ENCODE results near the gene GABRB1.

The GABRB1 gene

GRCh38 chr4:47313384-47313783 lies 282.0 kb downstream of the GABRB1 start:
- no peaks in the 10 kb centered on the region for H3K36me3 ChIP-seq (ENCODE audit: insufficient read depth, low read length)
- no peaks in the 10 kb centered on the region for H4K20me1 ChIP-seq (ENCODE audit: insufficient read depth, low read length)

GRCh38 chr4:47315346-47315745 lies 284.0 kb downstream of the GABRB1 start:
- Histone ChIP-seq H3K9me3 (ENCODE audit: insufficient read depth, low read length, severe bottlenecking) (no peaks in the 10 kb centered on the region), H3K27ac (ENCODE audit: low read length) (no peak overlapping the region), H3K9ac (ENCODE audit: low read depth, low read length) (no peak overlapping the region), H4K20me1 (ENCODE audit: insufficient read depth, low read length) (no peaks in the 10 kb centered on the region), H3K4me2 (ENCODE audit: insufficient read depth, low read length) (no peak overlapping the region), H3K4me1 (ENCODE audit: insufficient read depth, low read length) (no peaks in the 10 kb centered on the region), H2AFZ (ENCODE audit: low read depth, low read length) (no peak overlapping the region), H3K27me3 (ENCODE audit: insufficient read depth, low read length, poor library complexity) (no peaks in the 10 kb centered on the region), H3K79me2 (ENCODE audit: insufficient read depth, low read length) (no peaks in the 10 kb centered on the region), H3K36me3 (ENCODE audit: insufficient read depth, low read length) (no peaks in the 10 kb centered on the region), H3K4me3 (ENCODE audit: low read depth in 1 of 2, low read length in 2 of 2) (no peak overlapping the region)
- TF ChIP-seq CTCF (IDR thresholded peaks at IDR 0.05; ENCODE audit: borderline replicate concordance, extremely low read depth, low read length, poor library complexity, severe bottlenecking) (no peak), EZH2 (IDR thresholded peaks at IDR 0.05; ENCODE audit: borderline replicate concordance, low read depth, low read length, severe bottlenecking) (no peak)
- no peak for DNase-seq
- ATAC-seq (ENCODE audit: insufficient read depth, low read depth) = no peak

More at GRCh38 chr4:47313384-47313783, 282.0 kb downstream of the GABRB1 start:
- Histone ChIP-seq H3K4me2 (ENCODE audit: insufficient read depth, low read length) (no peak overlapping the region), H3K79me2 (ENCODE audit: insufficient read depth, low read length) (no peaks in the 10 kb centered on the region), H2AFZ (ENCODE audit: low read depth, low read length) (no peak overlapping the region), H3K9ac (ENCODE audit: low read depth, low read length) (no peak overlapping the region), H3K27ac (ENCODE audit: low read length) (no peak overlapping the region), H3K4me1 (ENCODE audit: insufficient read depth, low read length) (no peaks in the 10 kb centered on the region), H3K9me3 (ENCODE audit: insufficient read depth, low read length, severe bottlenecking) (no peaks in the 10 kb centered on the region), H3K4me3 (ENCODE audit: low read depth in 1 of 2, low read length in 2 of 2) (no peak overlapping the region), H3K27me3 (ENCODE audit: insufficient read depth, low read length, poor library complexity) (no peaks in the 10 kb centered on the region)
- no peak for TF ChIP-seq EZH2 (IDR thresholded peaks at IDR 0.05; ENCODE audit: borderline replicate concordance, low read depth, low read length, severe bottlenecking)
- TF ChIP-seq CTCF (IDR thresholded peaks at IDR 0.05; ENCODE audit: borderline replicate concordance, extremely low read depth, low read length, poor library complexity, severe bottlenecking) = no peak
- ATAC-seq (ENCODE audit: insufficient read depth, low read depth) (no peak), DNase-seq (no peak)

- no peak for DNase-seq
- Histone ChIP-seq H3K27me3 (ENCODE audit: insufficient read depth, low read length, poor library complexity) (no peaks in the 10 kb centered on the region), H2AFZ (ENCODE audit: low read depth, low read length) (no peak overlapping the region), H3K9me3 (ENCODE audit: insufficient read depth, low read length, severe bottlenecking) (no peaks in the 10 kb centered on the region), H3K36me3 (ENCODE audit: insufficient read depth, low read length) (no peaks in the 10 kb centered on the region), H3K4me1 (ENCODE audit: insufficient read depth, low read length) (no peaks in the 10 kb centered on the region), H4K20me1 (ENCODE audit: insufficient read depth, low read length) (no peaks in the 10 kb centered on the region), H3K4me2 (ENCODE audit: insufficient read depth, low read length) (no peak overlapping the region), H3K27ac (ENCODE audit: low read length) (no peak overlapping the region), H3K9ac (ENCODE audit: low read depth, low read length) (no peak overlapping the region), H3K79me2 (ENCODE audit: insufficient read depth, low read length) (no peaks in the 10 kb centered on the region), H3K4me3 (ENCODE audit: low read depth in 1 of 2, low read length in 2 of 2) (no peak overlapping the region)
- TF ChIP-seq EZH2 (IDR thresholded peaks at IDR 0.05; ENCODE audit: borderline replicate concordance, low read depth, low read length, severe bottlenecking) = no peak
- no peak for TF ChIP-seq CTCF (IDR thresholded peaks at IDR 0.05; ENCODE audit: borderline replicate concordance, extremely low read depth, low read length, poor library complexity, severe bottlenecking)
- ATAC-seq (ENCODE audit: insufficient read depth, low read depth) = no peak
Measured at GRCh38 chr4:47326025-47326424, 294.7 kb downstream of the GABRB1 start.

- Histone ChIP-seq H2AFZ (ENCODE audit: low read depth, low read length) (no peak overlapping the region), H3K79me2 (ENCODE audit: insufficient read depth, low read length) (no peaks in the 10 kb centered on the region), H3K9me3 (ENCODE audit: insufficient read depth, low read length, severe bottlenecking) (no peaks in the 10 kb centered on the region), H3K27ac (ENCODE audit: low read length) (no peak overlapping the region), H3K9ac (ENCODE audit: low read depth, low read length) (no peak overlapping the region), H3K4me3 (ENCODE audit: low read depth in 1 of 2, low read length in 2 of 2) (no peak overlapping the region), H3K4me2 (ENCODE audit: insufficient read depth, low read length) (no peak overlapping the region), H3K36me3 (ENCODE audit: insufficient read depth, low read length) (no peaks in the 10 kb centered on the region), H4K20me1 (ENCODE audit: insufficient read depth, low read length) (no peaks in the 10 kb centered on the region), H3K27me3 (ENCODE audit: insufficient read depth, low read length, poor library complexity) (no peaks in the 10 kb centered on the region), H3K4me1 (ENCODE audit: insufficient read depth, low read length) (no peaks in the 10 kb centered on the region)
- DNase-seq = no peak
- TF ChIP-seq EZH2 (IDR thresholded peaks at IDR 0.05; ENCODE audit: borderline replicate concordance, low read depth, low read length, severe bottlenecking) (no peak), CTCF (IDR thresholded peaks at IDR 0.05; ENCODE audit: borderline replicate concordance, extremely low read depth, low read length, poor library complexity, severe bottlenecking) (no peak)
- no peak for ATAC-seq (ENCODE audit: insufficient read depth, low read depth)
Measured at GRCh38 chr4:47330866-47331265, 299.5 kb downstream of the GABRB1 start.

Measured in DND-41 (cell line).